ENCODE measurements around the gene CLTA.

CLTA gene

GRCh38 chr9:36249189-36249588 lies 58.5 kb downstream of the CLTA start:
- no peak for DNase-seq

GRCh38 chr9:36250079-36250478 lies 59.4 kb downstream of the CLTA start:
- no peak for DNase-seq

GRCh38 chr9:36251428-36251827 lies 60.7 kb downstream of the CLTA start:
- DNase-seq: no peak

- peak; percentile 80 for DNase-seq
Measured at GRCh38 chr9:36258208-36258995, 67.7 kb downstream of the CLTA start, which contains the start of gene GNE. Gene GNE (minus strand): TSS chr9:36258448. CDS start chr9:36249355, 9,093 bp downstream.

- peak; percentile 48 for DNase-seq
Measured at GRCh38 chr9:36258996-36259533, 68.3 kb downstream of the CLTA start.

Measured in NCI-H2227 treated with DMSO at 0.1 percent for 48 hours (cell line).